SIG-M5 (cell line): ENCODE results near the gene MMRN1.

Experiments
- DNase-seq: peaks from one replicate; lab custom pipeline; 2025; lab: John Stamatoyannopoulos, UW

Gene MMRN1

GRCh38 chr4:89914609-89915550 lies 20.2 kb downstream of the MMRN1 start:
- no peak for DNase-seq

DNA sequence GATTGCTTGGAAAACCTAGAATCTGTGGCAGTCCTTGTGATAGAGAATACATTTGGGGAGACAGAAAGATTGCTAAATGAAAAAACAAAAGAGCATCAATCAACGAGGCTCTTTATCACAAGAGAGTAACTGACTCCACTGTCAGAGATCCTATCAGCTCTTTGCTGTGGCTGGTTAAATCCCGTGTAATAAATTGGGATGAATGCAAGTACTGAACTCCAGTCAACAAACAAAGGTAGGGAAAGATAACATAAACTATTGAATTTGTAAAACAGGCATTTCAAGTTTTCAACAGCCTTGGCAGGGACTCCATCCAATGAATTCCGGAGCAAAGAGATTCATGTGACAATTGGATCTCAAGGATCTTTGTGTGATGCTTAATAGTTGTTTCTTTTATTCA lies 21.3 kb downstream of the MMRN1 start:
- DNase-seq = no peak

GRCh38 chr4:89922848-89923416 lies 28.3 kb downstream of the MMRN1 start:
- no peak for DNase-seq

- DNase-seq = no peak
Measured at GRCh38 chr4:89928838-89929237, 34.2 kb downstream of the MMRN1 start.

GRCh38 chr4:89929425-89930159 lies 34.9 kb downstream of the MMRN1 start:
- DNase-seq = no peak

DNA sequence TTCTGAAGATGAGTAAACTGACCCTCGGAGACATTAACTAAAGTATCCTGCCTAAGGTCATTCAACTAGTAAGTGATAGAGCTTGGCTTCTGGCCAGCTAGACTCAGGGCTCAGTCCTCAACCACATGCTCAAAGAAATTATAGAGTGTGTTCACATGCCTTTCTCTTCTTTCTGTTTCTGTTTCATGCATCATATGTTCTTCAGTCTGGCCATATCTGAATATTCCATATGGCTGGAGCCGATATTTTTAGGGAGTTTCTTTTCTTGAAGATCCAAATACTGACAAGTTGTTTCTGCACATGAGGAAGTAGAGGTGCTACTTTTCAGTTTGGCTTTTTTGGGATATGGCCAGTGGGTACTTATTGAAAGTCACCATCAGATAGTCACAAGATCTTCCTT lies 44.9 kb downstream of the MMRN1 start:
- DNase-seq = no peak

GRCh38 chr4:89939994-89940393 lies 45.3 kb downstream of the MMRN1 start:
- no peak for DNase-seq

DNA sequence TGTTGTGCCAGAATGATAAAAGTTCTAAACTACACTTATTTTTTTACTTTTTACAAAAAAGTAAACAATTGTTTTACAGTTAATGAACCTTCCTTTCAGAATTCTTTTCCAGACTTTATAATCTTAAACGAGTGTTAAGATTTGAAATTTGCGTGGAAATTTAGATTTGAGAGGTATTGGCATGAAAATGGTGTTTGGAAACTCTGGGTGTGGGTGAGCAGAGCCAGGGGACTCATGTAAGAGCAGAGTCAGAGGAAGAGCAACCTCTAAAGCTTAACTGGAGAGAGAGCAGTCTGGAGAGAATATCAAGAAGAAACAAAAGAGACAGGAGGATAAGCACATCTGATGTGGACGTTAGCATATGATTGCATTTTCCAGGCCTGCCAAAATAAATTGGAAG lies 48.2 kb downstream of the MMRN1 start:
- no peak for DNase-seq

DNA sequence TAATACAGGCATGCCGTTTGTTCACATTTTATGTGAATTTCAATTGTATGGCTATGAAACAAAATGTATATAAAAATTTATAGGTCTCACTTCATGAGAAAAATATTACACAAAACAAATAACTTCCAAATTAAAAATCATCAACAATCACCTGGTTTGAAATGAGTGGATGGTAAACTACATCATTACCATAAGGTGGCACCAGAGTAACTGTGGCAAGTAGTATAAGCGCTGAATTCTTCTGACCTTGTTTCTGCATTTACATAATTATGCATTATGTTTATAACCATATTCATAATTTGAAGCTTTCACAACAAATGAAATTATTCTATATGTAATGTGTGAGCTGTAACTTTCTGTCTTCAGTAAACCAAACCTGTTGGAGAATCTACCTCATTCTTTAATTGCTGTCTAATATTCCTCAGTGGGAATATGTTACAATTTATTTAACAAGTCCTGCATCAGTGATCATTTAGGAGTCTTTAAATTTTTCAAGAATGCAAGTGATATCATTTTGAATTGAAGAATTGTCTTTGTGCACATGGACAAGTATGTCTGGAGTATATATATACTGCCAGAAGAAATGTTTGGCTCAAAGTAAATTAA lies 55.2 kb downstream of the MMRN1 start:
- DNase-seq = no peak

- no peak for DNase-seq
Measured at GRCh38 chr4:89952458-89952857, 57.8 kb downstream of the MMRN1 start.

DNA sequence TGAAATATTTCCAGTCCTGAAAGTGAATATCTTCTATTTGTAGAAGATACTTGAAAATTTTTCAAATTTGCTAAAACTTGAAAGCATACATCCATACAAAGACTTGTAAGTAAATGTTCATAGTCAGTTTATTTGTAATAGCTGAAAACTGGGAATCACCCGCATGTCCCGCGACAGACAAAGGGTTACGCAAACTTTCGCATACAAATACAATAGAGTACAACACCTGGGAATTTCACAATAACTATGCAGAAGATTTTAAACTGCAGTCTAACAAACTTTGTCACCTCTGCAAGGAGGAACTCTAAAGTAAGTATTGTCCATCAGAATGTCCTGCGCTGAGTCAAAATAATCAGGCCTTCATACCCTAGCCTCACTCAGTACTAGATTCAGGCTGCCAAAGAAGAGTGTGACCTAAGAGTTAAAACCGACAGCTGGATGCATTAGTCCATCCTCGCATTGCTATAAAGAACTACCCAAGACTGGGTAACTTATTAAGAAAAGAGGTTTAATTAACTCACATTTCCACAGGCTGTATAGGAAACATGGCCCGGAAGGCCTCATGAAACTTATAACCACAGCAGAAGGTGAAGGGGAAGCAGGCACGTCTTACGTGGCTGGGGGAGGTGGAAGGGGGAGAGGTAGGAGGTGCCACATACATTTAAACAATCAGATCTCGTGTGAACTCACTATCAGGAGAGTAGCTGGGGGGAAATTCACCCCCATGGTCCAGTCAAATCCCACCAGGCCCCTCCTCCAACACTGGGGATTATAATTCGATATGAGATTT lies 60.4 kb downstream of the MMRN1 start:
- no peak for DNase-seq

GRCh38 chr4:89957046-89957926 lies 62.6 kb downstream of the MMRN1 start:
- DNase-seq = no peak

DNA sequence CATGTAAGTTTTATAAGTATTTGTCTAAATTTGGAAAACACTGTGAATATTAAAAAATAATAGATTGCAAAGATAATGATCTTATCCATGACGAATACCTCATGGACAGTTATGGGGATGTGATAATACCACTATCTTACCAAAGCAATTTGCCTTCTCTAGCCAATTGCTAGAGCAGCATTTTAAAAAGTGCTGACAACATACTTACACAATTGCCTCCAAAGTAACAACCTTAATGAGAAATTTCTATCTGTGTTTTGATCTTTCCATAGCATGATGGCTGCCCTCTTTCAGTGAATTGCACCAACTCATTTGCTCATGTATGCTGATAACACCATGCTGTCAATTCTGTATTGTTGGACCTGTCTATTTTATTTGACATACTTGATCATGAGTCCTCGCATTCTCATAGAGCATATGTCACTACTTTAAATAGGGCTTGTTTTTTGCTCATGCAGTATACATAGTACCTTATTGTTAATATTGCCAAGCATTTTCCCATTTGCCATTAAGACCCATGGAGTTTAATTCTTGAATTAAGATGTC lies 87.2 kb downstream of the MMRN1 start:
- no peak for DNase-seq

- no peak for DNase-seq
Measured at GRCh38 chr4:89988268-89988667, 93.6 kb downstream of the MMRN1 start.

DNA sequence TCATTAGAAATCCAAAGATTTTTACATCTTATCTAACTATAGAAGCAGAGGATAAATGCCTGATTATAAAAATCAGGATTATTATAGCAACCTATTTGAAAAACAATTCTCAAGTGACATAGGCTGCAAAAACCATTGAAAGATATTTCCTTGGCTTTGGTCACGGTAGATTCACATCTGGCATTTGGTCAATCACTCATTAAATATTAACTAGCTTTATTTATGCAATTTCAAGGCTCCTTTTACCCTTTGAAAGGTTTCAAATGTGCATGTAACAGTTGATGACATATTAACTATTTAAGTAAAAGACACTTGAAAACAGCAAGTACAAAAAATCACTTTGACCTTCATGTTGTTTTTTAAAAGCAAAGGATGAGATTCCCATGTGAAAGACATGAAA lies 98.1 kb downstream of the MMRN1 start:
- DNase-seq = no peak

DNA sequence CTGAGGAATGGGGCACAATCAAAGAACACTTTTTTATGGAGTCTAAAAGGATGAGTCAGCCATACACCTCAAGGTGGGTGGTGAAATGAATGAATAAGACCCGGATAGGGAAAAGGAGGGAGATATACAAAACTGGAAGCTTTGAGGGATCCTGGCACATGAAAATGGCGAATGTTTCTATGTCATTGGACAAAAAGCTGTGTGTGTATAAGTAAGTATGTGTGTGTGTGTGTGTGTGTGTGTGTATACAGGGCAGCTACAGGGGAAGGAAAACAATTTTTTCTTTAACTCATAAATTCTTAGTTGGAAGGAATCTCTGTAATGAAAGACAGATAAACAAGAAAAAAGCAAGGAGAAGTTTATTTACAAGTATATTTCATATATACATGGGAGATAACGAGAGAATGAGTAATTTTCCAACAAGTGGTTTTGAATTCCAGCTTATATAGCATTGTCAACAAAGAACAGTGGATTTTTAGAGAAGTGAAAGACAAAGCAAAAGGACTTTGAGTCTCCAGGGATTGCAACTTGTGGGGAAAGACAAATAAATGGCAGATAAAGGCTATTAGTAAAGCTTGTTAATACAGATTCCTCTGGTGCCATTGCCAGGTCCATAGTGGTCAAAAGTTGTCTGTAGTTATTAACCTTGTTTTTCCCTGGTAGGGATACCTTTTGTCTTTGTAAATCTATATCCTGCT lies 99.7 kb downstream of the MMRN1 start:
- DNase-seq = no peak

- no peak for DNase-seq
Measured at GRCh38 chr4:89995006-89995405, 100.4 kb downstream of the MMRN1 start.

DNA sequence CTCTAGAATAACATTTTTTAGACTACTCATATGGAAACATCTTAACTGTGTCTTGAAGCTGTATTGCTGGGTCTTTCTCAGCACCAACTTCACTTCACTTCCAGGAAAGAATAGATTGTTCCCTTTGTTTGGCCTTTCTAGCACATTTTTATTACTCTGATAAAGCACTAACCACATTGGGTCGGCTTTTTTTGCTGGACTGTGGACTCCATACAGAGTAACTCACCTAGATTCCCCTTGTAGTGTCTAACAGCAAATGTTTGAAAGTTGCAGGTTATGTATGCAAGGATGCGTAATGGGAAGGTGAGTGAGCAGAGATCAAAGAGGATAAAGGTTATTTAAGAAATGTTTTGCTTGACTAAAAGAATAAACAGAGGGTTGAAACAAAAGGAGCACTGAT lies 101.2 kb downstream of the MMRN1 start:
- DNase-seq = no peak

GRCh38 chr4:89997171-89997704 lies 102.6 kb downstream of the MMRN1 start:
- no peak for DNase-seq
